Ammon's horn (tissue), 1 donor: ENCODE measurements around the gene HSF2.
"Not testable (repeated sequence)": the region's sequence is repeated elsewhere in the genome, so short reads cannot be mapped to it uniquely, and the experiment has no call there.

Experiments used
- DNase-seq: peaks from one replicate; pipeline ENCODE4 v3.0.0-alpha.2; 2016; ENCODE audit warnings: low spot score

HSF2 gene

GRCh38 chr6:122455116-122455515 lies 55.7 kb downstream of the HSF2 start:
- not testable (repeated sequence) for DNase-seq

GRCh38 chr6:122458087-122458486 lies 58.6 kb downstream of the HSF2 start:
- no peak for DNase-seq

DNA sequence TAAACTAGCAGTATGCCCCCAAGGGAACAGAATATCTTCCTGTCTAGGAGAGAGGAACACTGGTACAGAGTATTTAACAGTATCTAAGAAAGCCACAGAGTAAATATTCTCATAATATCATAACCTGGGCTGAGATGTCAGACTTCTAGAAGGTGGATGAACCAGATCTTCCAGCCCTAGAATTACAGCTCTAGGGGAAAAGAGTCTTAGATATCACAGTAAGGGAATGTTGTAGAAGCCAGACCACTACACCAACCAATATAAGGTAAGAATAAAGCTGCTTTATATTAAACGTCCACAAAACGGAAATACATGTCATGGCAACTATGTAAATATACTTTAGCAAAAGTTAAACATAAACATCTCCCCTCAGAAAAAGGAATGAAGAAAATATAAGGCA lies 59.8 kb downstream of the HSF2 start:
- no peak for DNase-seq

GRCh38 chr6:122459865-122460416 lies 60.5 kb downstream of the HSF2 start:
- not testable (repeated sequence) for DNase-seq

DNA sequence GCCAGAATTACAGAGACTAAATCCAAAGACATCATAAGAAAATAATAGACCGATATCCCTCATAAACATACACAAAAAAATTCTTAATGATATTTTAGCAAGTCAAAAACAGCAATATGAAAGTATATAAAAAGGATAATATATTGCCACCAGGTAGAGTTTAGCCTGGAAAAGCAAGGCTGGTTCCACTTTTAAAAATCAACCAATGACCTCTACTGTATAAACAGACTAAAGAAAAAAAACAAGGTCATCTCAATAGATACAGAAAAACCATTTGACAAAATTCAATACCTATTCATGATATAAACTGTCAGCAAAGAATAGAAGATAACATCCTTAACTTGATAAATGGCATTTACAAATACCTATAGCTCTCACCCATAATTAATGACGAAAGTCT lies 62.4 kb downstream of the HSF2 start:
- DNase-seq, result no peak

GRCh38 chr6:122471107-122472021 lies 71.9 kb downstream of the HSF2 start, which contains the start of gene SERINC1:
TSS of gene SERINC1 (minus strand) at chr6:122471807. CDS start at chr6:122471737, 70 bp downstream.
- peak; percentile 98 for DNase-seq

DNA sequence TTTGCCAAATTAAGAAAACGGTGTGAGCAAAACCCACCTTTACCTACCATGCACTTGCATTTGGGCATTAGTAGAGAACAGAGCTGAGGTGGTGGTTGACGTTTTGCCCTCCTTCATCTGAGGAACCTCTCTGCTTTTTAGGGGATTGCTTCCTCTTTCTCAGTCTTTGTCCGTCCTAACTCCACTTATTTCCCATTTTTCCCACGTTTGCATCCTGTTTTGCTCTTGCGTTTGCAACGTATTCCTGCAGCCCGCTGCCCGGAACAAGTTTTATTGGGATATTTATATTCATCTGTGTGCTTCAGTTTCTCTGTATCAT lies 72.5 kb downstream of the HSF2 start:
- no peak for DNase-seq

DNA sequence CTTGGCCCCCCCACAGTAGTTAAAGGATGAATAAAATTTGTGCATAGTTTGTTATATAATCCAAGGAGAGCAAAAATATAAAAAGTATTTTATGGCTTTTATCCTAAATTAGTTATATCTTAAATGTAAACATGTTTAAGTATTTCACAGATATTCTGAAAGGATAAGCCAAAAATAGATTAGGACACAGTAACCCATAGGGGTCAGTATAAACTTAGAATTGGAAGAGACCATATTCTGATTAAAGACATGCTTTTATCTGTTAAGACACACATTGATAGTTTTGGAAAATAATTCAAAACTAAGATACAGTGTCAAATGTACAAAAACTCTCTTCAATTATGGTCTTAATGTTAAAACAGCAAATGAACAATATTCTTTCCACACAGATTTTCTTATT lies 76.7 kb downstream of the HSF2 start:
- no peak for DNase-seq

- DNase-seq, result no peak
Measured at GRCh38 chr6:122482750-122483080, 83.3 kb downstream of the HSF2 start.
